Epithelial cell of esophagus (primary cell): Measurements from ENCODE around the gene ENTPD6.
A peak's percentile ranks its signal among the peaks of the same experiment; 100 is the strongest.

Experiments used
- DNase-seq: peaks from one replicate; pipeline ENCODE4 v3.0.0; 2010; ENCODE audit warnings: low read depth
- H3K4me3 ChIP-seq: 2 replicates; pipeline ENCODE4 v1.5.1; 2011; ENCODE audit warnings: mild to moderate bottlenecking, low read length, control low read depth
- CTCF ChIP-seq: IDR thresholded peaks from 2 replicates; pipeline ENCODE4 v1.5.1; 2011; ENCODE audit warnings: low read depth, mild to moderate bottlenecking, low read length, control low read depth, inconsistent platforms; ENCODE audit not compliant: insufficient read depth; ENCODE audit errors: missing control alignments

Gene ENTPD6

GRCh38 chr20:25220021-25220730 lies 24.7 kb downstream of the ENTPD6 start:
- no peak for DNase-seq
- H3K4me3 ChIP-seq = no peak overlapping the region
- TF ChIP-seq CTCF = no peak

- no peak overlapping the region for H3K4me3 ChIP-seq
- DNase-seq = no peak
- TF ChIP-seq CTCF = no peak
These were observed 25.5 kb downstream of the ENTPD6 start for GRCh38 chr20:25220810-25221591.

- TF ChIP-seq CTCF = no peak
- DNase-seq = no peak
- no peak overlapping the region for H3K4me3 ChIP-seq
These were observed 26.3 kb downstream of the ENTPD6 start for GRCh38 chr20:25221592-25222460.

GRCh38 chr20:25222461-25223178 lies 27.1 kb downstream of the ENTPD6 start:
- TF ChIP-seq CTCF = no peak
- no peak overlapping the region for H3K4me3 ChIP-seq
- DNase-seq = no peak

GRCh38 chr20:25223179-25223661 lies 27.7 kb downstream of the ENTPD6 start:
- H3K4me3 ChIP-seq = no peak overlapping the region
- peak; percentile 91 for DNase-seq
- TF ChIP-seq CTCF = peak; percentile 16
